Pancreas (tissue), 10 donors: Measurements from ENCODE around the gene DYNLT2. TPM values are rescaled to one million over a fixed set of nuclear protein-coding genes. Genes with fewer than 3 reads are reported as not detected.

Experiments used
- ATAC-seq, 4 donors: fragments of 200-7000 bp; cut with Tn5 transposase; one replicate each; pipeline versions ENCODE4 v1.8.0 to v1.9.1; 2020; ENCODE audit warnings: mild to moderate bottlenecking in 4 of 4, moderate library complexity in 4 of 4
- DNase-seq, 6 donors: peaks; one replicate each; pipeline ENCODE4 v3.0.0-alpha.2; 2020
- FAIRE-seq: peaks from 2 replicates; lab custom pipeline; 2012; peaks lifted over from hg19 to GRCh38; lab: Jason Lieb, UNC
- H3K27ac ChIP-seq, 4 donors: fragments of 200-600 bp; sonication (generic); 1 replicate in 3 of 4; 2 replicates in 1 of 4; pipeline versions ENCODE4 v1.5.0 to v1.8.0; 2020
- H3K27me3 ChIP-seq, 4 donors: fragments of 200-600 bp; one replicate each; pipeline ENCODE4 v1.8.0; 2021
- H3K36me3 ChIP-seq, 3 donors: fragments of 200-600 bp; sonication (generic) in 1 of 3; one replicate each; pipeline versions ENCODE4 v1.5.0 to v1.8.0; 2020 to 2021
- H3K4me1 ChIP-seq, 3 donors: fragments of 200-600 bp; one replicate each; pipeline ENCODE4 v1.8.0; 2021
- H3K4me3 ChIP-seq, 4 donors: fragments of 200-600 bp; sonication (generic) in 2 of 4; one replicate each; pipeline versions ENCODE4 v1.5.0 to v1.8.0; 2020 to 2021
- H3K9me3 ChIP-seq, 4 donors: fragments of 200-600 bp; one replicate each; pipeline ENCODE4 v1.8.0; 2021
- CTCF ChIP-seq, 4 donors: fragments of 200-600 bp; sonication (generic) in 3 of 4; IDR thresholded peaks; one replicate each; pipeline versions ENCODE4 v1.5.0 to v1.8.0; 2021; ENCODE audit warnings: antibody characterized with exemption in 4 of 4
- WGBS, 2 donors: extraction: QIAGEN DNeasy Blood & Tissue Kit; methylation state at CpG; one replicate each; pipeline ENCODE4 v1.1.7; 2013; 5-methylcytosine and 5-hydroxymethylcytosine counted together
- intact Hi-C, 3 donors: fragments of 100-400 bp; cut with DNase I; formaldehyde crosslinking; loops; one replicate each; pipeline versions ENCODE4 v1.11.1 to v1.14.2; 2022
- polyA plus RNA-seq, 2 donors: library from polyadenylated mRNA; stranded (reverse); fragments of 200-250 nt; gene quantifications; one replicate each; pipeline ENCODE4 v1.2.3, GENCODE V29; 2013
- total RNA-seq, 6 donors: library from RNA; stranded (reverse); fragmentation: NEBNext Ultra II Directional in 4 of 6; extraction: Animal tissue kit (Norgen Biotek cat#: 25700) in 4 of 6; gene quantifications; one replicate each; pipeline versions ENCODE4 v1.2.1 to v1.2.4, GENCODE V29; 2021 to 2023
- donor health status: healthy with polysubstance abuse.
- donor health status: DM: no; HTN: no; CAD: no; lungs with moderate emphysema.
- donor health status: DM: no; HTN: no; CAD: no.
- donor health status: control.
- donor health status: control.
- donor health status: Bipolar disorder and iron deficiency.
- donor health status: DM: yes; HTN: yes; CAD: no.
- donor health status: DM: no; HTN: no; CAD: no.
- donor health status: DM: no; HTN: no; CAD: no.
- donor health status: DM: yes; HTN: yes; CAD: no.

DYNLT2 gene
- total and polyA plus RNA-seq, 8 donors: 0.20 to 2.9 (median 1.1) TPM

- intact Hi-C loops: no loop called here
- ATAC-seq: no peak
- Histone ChIP-seq H3K9me3 (no peaks in the 10 kb centered on the region), H3K27ac (no peak overlapping the region), H3K4me3 (no peak overlapping the region), H3K4me1 (peaks cover 8 to 12% (median 12%) of the 10 kb centered on the region in 3 donors), H3K27me3 (no peaks in the 10 kb centered on the region), H3K36me3 (peaks cover 0 to 29% (median 7%) of the 10 kb centered on the region in 3 donors)
- no peak for DNase-seq
- no peak for TF ChIP-seq CTCF (IDR thresholded peaks at IDR 0.05)
- WGBS, 2 donors: 83 to 84% methylated on average over 4 of the region's 4 CpGs
- no peak for FAIRE-seq
Observed at GRCh38 chr6:169719117-169719516, 32.3 kb downstream of the DYNLT2 start.

- no peaks in the 10 kb centered on the region for H3K27me3 ChIP-seq
- FAIRE-seq: no peak
- ATAC-seq: no peak
- intact Hi-C loops: no loop called here
- no peaks in the 10 kb centered on the region for H3K9me3 ChIP-seq
- no peaks in the 10 kb centered on the region for H3K4me1 ChIP-seq
- no peak overlapping the region for H3K27ac ChIP-seq
- H3K36me3 ChIP-seq: peaks cover 0 to 59% (median 11%) of the 10 kb centered on the region in 3 donors
- H3K4me3 ChIP-seq: no peak overlapping the region
- WGBS, 2 donors: 92 to 94% methylated on average over 9 of the region's 9 CpGs
- TF ChIP-seq CTCF (IDR thresholded peaks at IDR 0.05): no peak
- no peak for DNase-seq
Observed at GRCh38 chr6:169714595-169714994, 36.8 kb downstream of the DYNLT2 start.

GRCh38 chr6:169714178-169714577 lies 37.2 kb downstream of the DYNLT2 start:
- ATAC-seq: no peak
- peaks cover 0 to 60% (median 11%) of the 10 kb centered on the region in 3 donors for H3K36me3 ChIP-seq
- H3K4me3 ChIP-seq: no peak overlapping the region
- FAIRE-seq: no peak
- intact Hi-C loops: no loop called here
- H3K27me3 ChIP-seq: no peaks in the 10 kb centered on the region
- no peak overlapping the region for H3K27ac ChIP-seq
- peaks cover 0 to under 1% (median 0%) of the 10 kb centered on the region in 3 donors for H3K4me1 ChIP-seq
- DNase-seq: no peak
- WGBS, 2 donors: 97 to 99% methylated on average over 2 of the region's 2 CpGs
- no peaks in the 10 kb centered on the region for H3K9me3 ChIP-seq
- TF ChIP-seq CTCF (IDR thresholded peaks at IDR 0.05): no peak

- Histone ChIP-seq H3K9me3 (no peaks in the 10 kb centered on the region), H3K4me1 (peaks cover 0 to 4% (median 0%) of the 10 kb centered on the region in 3 donors), H3K4me3 (no peak overlapping the region), H3K27ac (no peak overlapping the region), H3K27me3 (no peaks in the 10 kb centered on the region), H3K36me3 (peaks cover 0 to 38% (median 8%) of the 10 kb centered on the region in 3 donors)
- intact Hi-C loops: no loop called here
- 73 to 81% methylated on average over 3 of the region's 3 CpGs for WGBS, 2 donors
- no peak for DNase-seq
- no peak for ATAC-seq
- no peak for FAIRE-seq
- TF ChIP-seq CTCF (IDR thresholded peaks at IDR 0.05): no peak
Observed at GRCh38 chr6:169710009-169710408, 41.4 kb downstream of the DYNLT2 start.

- no peak for ATAC-seq
Observed at GRCh38 chr6:169709293-169709692, 42.1 kb downstream of the DYNLT2 start.

More at GRCh38 chr6:169709293-169709692, 42.1 kb downstream of the DYNLT2 start:
- Histone ChIP-seq H3K9me3 (no peaks in the 10 kb centered on the region), H3K36me3 (peaks cover 0 to 31% (median 8%) of the 10 kb centered on the region in 3 donors), H3K27ac (no peak overlapping the region), H3K4me1 (peaks cover 1 to 9% (median 4%) of the 10 kb centered on the region in 3 donors), H3K27me3 (no peaks in the 10 kb centered on the region), H3K4me3 (no peak overlapping the region)
- TF ChIP-seq CTCF (IDR thresholded peaks at IDR 0.05): no peak
- DNase-seq (no peak), FAIRE-seq (no peak)
- intact Hi-C loops: no loop called here
